H9 (cell line): ENCODE data around the gene INPP5A. TPM values are rescaled to one million over a fixed set of nuclear protein-coding genes. Genes with fewer than 3 reads are reported as not detected.

Experiments
- DNase-seq: peaks from one replicate; pipeline ENCODE4 v3.0.0-alpha.2; 2017
- H2AFZ ChIP-seq: one replicate; pipeline ENCODE4 v1.6.1; 2013; ENCODE audit warnings: mild to moderate bottlenecking, low read length, control low read depth, moderate library complexity
- H2AK5ac ChIP-seq: 2 replicates; pipeline ENCODE4 v1.6.1; 2013; ENCODE audit warnings: low read length, control low read depth, mixed read lengths; ENCODE audit not compliant: insufficient read length
- H2BK120ac ChIP-seq: one replicate; pipeline ENCODE4 v1.6.1; 2013; ENCODE audit warnings: low read depth, mild to moderate bottlenecking, low read length, control low read depth, inconsistent platforms; ENCODE audit not compliant: poor library complexity, severe bottlenecking
- H2BK12ac ChIP-seq: 2 replicates; pipeline ENCODE4 v1.6.1; 2013; ENCODE audit warnings: low read length, control low read depth, mixed read lengths, low read depth; ENCODE audit not compliant: insufficient read length
- H2BK15ac ChIP-seq: 2 replicates; pipeline ENCODE4 v1.6.1; 2013; ENCODE audit warnings: low read depth, low read length, control low read depth
- H2BK20ac ChIP-seq: one replicate; pipeline ENCODE4 v1.6.1; 2013; ENCODE audit warnings: low read depth, mild to moderate bottlenecking, low read length, control low read depth, inconsistent platforms; ENCODE audit not compliant: poor library complexity, severe bottlenecking
- H2BK5ac ChIP-seq: 2 replicates; pipeline ENCODE4 v1.6.1; 2013; ENCODE audit warnings: low read length, control low read depth, mixed read lengths; ENCODE audit not compliant: insufficient read length
- H3K14ac ChIP-seq: 2 replicates; pipeline ENCODE4 v1.6.1; 2013; ENCODE audit warnings: low read length, control low read depth; ENCODE audit not compliant: insufficient read depth
- H3K18ac ChIP-seq: 2 replicates; pipeline ENCODE4 v1.6.1; 2013; ENCODE audit warnings: low read depth, mild to moderate bottlenecking, mixed read lengths, low read length, control low read depth; ENCODE audit not compliant: insufficient read length
- H3K23ac ChIP-seq: 2 replicates; pipeline ENCODE4 v1.6.1; 2013; ENCODE audit warnings: low read length, control low read depth, mixed read lengths, low read depth; ENCODE audit not compliant: insufficient read length
- H3K23me2 ChIP-seq: 2 replicates; pipeline ENCODE4 v1.6.1; 2013; ENCODE audit warnings: low read depth, mild to moderate bottlenecking, mixed read lengths, low read length, control low read depth; ENCODE audit not compliant: insufficient read length, poor library complexity, severe bottlenecking
- H3K27ac ChIP-seq: 2 replicates; pipeline ENCODE4 v1.5.1; 2013; ENCODE audit warnings: low read length, control low read depth, mixed read lengths, low read depth; ENCODE audit not compliant: insufficient read length
- H3K27me3 ChIP-seq: 2 replicates; pipeline ENCODE4 v1.6.1; 2013; ENCODE audit warnings: low read length, control low read depth, inconsistent platforms; ENCODE audit not compliant: insufficient read depth
- H3K4ac ChIP-seq: 2 replicates; pipeline ENCODE4 v1.6.1; 2013; ENCODE audit warnings: low read depth, mild to moderate bottlenecking, control low read depth, inconsistent platforms, low read length, moderate library complexity
- H3K4me1 ChIP-seq: 2 replicates; pipeline ENCODE4 v1.6.1; 2013; ENCODE audit warnings: low read length, control low read depth, inconsistent platforms; ENCODE audit not compliant: insufficient read depth
- H3K4me2 ChIP-seq: 2 replicates; pipeline ENCODE4 v1.6.1; 2013; ENCODE audit warnings: low read length, control low read depth, mixed read lengths; ENCODE audit not compliant: insufficient read length, insufficient read depth
- H3K56ac ChIP-seq: 2 replicates; pipeline ENCODE4 v1.6.1; 2013; ENCODE audit warnings: low read depth, mild to moderate bottlenecking, mixed read lengths, low read length, control low read depth; ENCODE audit not compliant: insufficient read length
- H3K79me1 ChIP-seq: 2 replicates; pipeline ENCODE4 v1.6.1; 2013; ENCODE audit warnings: low read depth, mild to moderate bottlenecking, moderate library complexity, low read length, control low read depth, inconsistent platforms; ENCODE audit not compliant: insufficient read depth, poor library complexity, severe bottlenecking
- H3K79me2 ChIP-seq: 2 replicates; pipeline ENCODE4 v1.6.1; 2013; ENCODE audit warnings: low read length, control low read depth, inconsistent platforms; ENCODE audit not compliant: insufficient read depth
- H3K9ac ChIP-seq: 2 replicates; pipeline ENCODE4 v1.6.1; 2013; ENCODE audit warnings: low read length, control low read depth, mixed read lengths; ENCODE audit not compliant: insufficient read length; ENCODE audit errors: extremely low read depth
- H3K9me3 ChIP-seq: one replicate; pipeline ENCODE4 v1.6.1; 2013; ENCODE audit warnings: low read depth, low read length, inconsistent platforms; ENCODE audit not compliant: control insufficient read depth
- H3T11ph ChIP-seq: one replicate; pipeline ENCODE4 v1.6.1; 2013; ENCODE audit warnings: mild to moderate bottlenecking, low read length, control low read depth, inconsistent platforms
- H4K20me1 ChIP-seq: one replicate; pipeline ENCODE4 v1.6.1; 2013; ENCODE audit not compliant: control insufficient read depth, insufficient read length, insufficient read depth
- H4K5ac ChIP-seq: 2 replicates; pipeline ENCODE4 v1.6.1; 2013; ENCODE audit warnings: low read depth, mild to moderate bottlenecking, mixed read lengths, low read length, control low read depth; ENCODE audit not compliant: insufficient read length
- H4K8ac ChIP-seq: replicated peaks from 2 replicates; pipeline ENCODE4 v1.6.1; 2013; ENCODE audit warnings: low read length, control low read depth, mixed read lengths, low read depth; ENCODE audit not compliant: insufficient read length
- H4K91ac ChIP-seq: 2 replicates; pipeline ENCODE4 v1.6.1; 2013; ENCODE audit warnings: low read depth, mild to moderate bottlenecking, moderate library complexity, mixed read lengths, low read length, control low read depth; ENCODE audit not compliant: insufficient read length
- H3K27ac Mint-ChIP-seq, 3 experiments: 2 replicates in 2 of 3; 3 replicates in 1 of 3; pipeline ENCODE4 v1.8.0; 2020 to 2021; ENCODE audit warnings: mixed read lengths in 3 of 3, mild to moderate bottlenecking in 1 of 3, moderate library complexity in 1 of 3
- H3K27me3 Mint-ChIP-seq: 2 replicates; pipeline ENCODE4 v1.8.0; 2021; ENCODE audit warnings: low read depth, mild to moderate bottlenecking, moderate library complexity, mixed read lengths
- H3K36me3 Mint-ChIP-seq, 3 experiments: 2 replicates in 2 of 3; 3 replicates in 1 of 3; pipeline ENCODE4 v1.8.0; 2020 to 2021; ENCODE audit warnings: low read depth in 3 of 3, mixed read lengths in 3 of 3; ENCODE audit not compliant: insufficient read depth in 1 of 3
- H3K4me1 Mint-ChIP-seq, 2 experiments: 2 replicates each; pipeline ENCODE4 v1.8.0; 2020; ENCODE audit warnings: mixed read lengths in 2 of 2
- H3K4me3 Mint-ChIP-seq, 2 experiments: 2 replicates in 1 of 2; 3 replicates in 1 of 2; pipeline ENCODE4 v1.8.0; 2020 to 2021; ENCODE audit warnings: mild to moderate bottlenecking in 2 of 2, mixed read lengths in 2 of 2, moderate library complexity in 1 of 2
- H3K9me3 Mint-ChIP-seq, 2 experiments: 2 replicates in 1 of 2; 3 replicates in 1 of 2; pipeline ENCODE4 v1.8.0; 2020; ENCODE audit warnings: mild to moderate bottlenecking in 2 of 2, mixed read lengths in 2 of 2, moderate library complexity in 1 of 2
- CTCF ChIP-seq: fragments of 200-600 bp; sonication (generic); conservative IDR thresholded peaks from 3 replicates; pipeline ENCODE4 v1.8.0; 2021; ENCODE audit warnings: antibody characterized with exemption, mild to moderate bottlenecking
- WGBS: extraction: QIAGEN DNeasy Blood & Tissue Kit; methylation state at CpG from one replicate; pipeline ENCODE4 v1.1.7; 2013; ENCODE audit warnings: missing lambda C conversion rate, low lambda C conversion rate, mixed read lengths; ENCODE audit not compliant: insufficient read length; ENCODE audit errors: extremely low coverage; 5-methylcytosine and 5-hydroxymethylcytosine counted together
- total RNA-seq: library from RNA; stranded (reverse); gene quantifications from 2 replicates; pipeline ENCODE4 v1.2.1, GENCODE V29; 2021

INPP5A gene
- total RNA-seq, 1 experiment from 2014 or later, result 17.7 TPM

GRCh38 chr10:132589015-132589414 lies 51.4 kb downstream of the INPP5A start:
- no peak overlapping the region for H2BK12ac ChIP-seq
- Mint-ChIP-seq H3K9me3 (no peaks in the 10 kb centered on the region), H3K36me3 (no peaks in the 10 kb centered on the region; a peak in 1 of 7 replicates), H3K4me3 (no peak overlapping the region), H3K27ac (no peak overlapping the region), H3K4me1 (peaks cover 13 to 14% of the 10 kb centered on the region in 2 experiments), H3K27me3 (peaks cover 1% of the 10 kb centered on the region; the same call in 1 of the 2 replicates)
- no peaks in the 10 kb centered on the region for H3K27me3 ChIP-seq
- no peak for TF ChIP-seq CTCF
- no peaks in the 10 kb centered on the region for H3K23me2 ChIP-seq
- no peak overlapping the region for H4K91ac ChIP-seq
- H3K18ac ChIP-seq, result no peak overlapping the region
- H3K79me1 ChIP-seq, result no peaks in the 10 kb centered on the region
- H2AFZ ChIP-seq, result no peak overlapping the region
- no CpG with 5 or more reads among the region's 14 CpGs for WGBS
- H3K4me1 ChIP-seq, result no peaks in the 10 kb centered on the region
- no peak overlapping the region for H3K56ac ChIP-seq
- H3K4ac ChIP-seq, result no peak overlapping the region
- H3K14ac ChIP-seq, result no peak overlapping the region; the same call in 1 of the 2 replicates
- no peak overlapping the region for H3K9ac ChIP-seq
- no peak overlapping the region for H2BK15ac ChIP-seq
- H3K9me3 ChIP-seq, result no peaks in the 10 kb centered on the region
- no peak overlapping the region for H2AK5ac ChIP-seq
- H3T11ph ChIP-seq, result no peak overlapping the region
- H2BK5ac ChIP-seq, result no peak overlapping the region
- no peak overlapping the region for H2BK120ac ChIP-seq
- no peaks in the 10 kb centered on the region for H4K20me1 ChIP-seq
- no peaks in the 10 kb centered on the region; the same call in 1 of the 2 replicates for H3K79me2 ChIP-seq
- no peak overlapping the region for H4K8ac ChIP-seq
- no peak overlapping the region for H4K5ac ChIP-seq
- H3K27ac ChIP-seq, result no peak overlapping the region
- no peak overlapping the region for H3K23ac ChIP-seq
- H3K4me2 ChIP-seq, result no peak overlapping the region
- no peak for DNase-seq
- no peak overlapping the region for H2BK20ac ChIP-seq
